Calu3 (cell line): ENCODE results near the gene ARID1B. TPM values are rescaled to one million over a fixed set of nuclear protein-coding genes. Genes with fewer than 3 reads are reported as not detected.

Experiments
- BruUV-seq: library from RNA; stranded (reverse); fragments of 400-500 nt; replicated peaks from 2 replicates; lab custom pipeline; 2021; lab: Mats Ljungman, UMichigan
- CTCF ChIA-PET: fragments of 300-600 bp; sonication (Branson Sonifier 250); formaldehyde crosslinking; loops from one replicate; lab custom pipeline; 2022; ENCODE audit warnings: antibody characterized with exemption; lab: Charles Lee
- DNase-seq: peaks from one replicate; pipeline ENCODE4 v3.0.0; 2022
- H3K27ac Mint-ChIP-seq: one replicate; pipeline ENCODE4 v1.8.0; 2022; ENCODE audit warnings: mixed read lengths; ENCODE audit not compliant: unreplicated experiment
- H3K27me3 Mint-ChIP-seq: one replicate; pipeline ENCODE4 v1.8.0; 2022; ENCODE audit warnings: mixed read lengths; ENCODE audit not compliant: unreplicated experiment
- H3K36me3 Mint-ChIP-seq: one replicate; pipeline ENCODE4 v1.8.0; 2022; ENCODE audit warnings: mild to moderate bottlenecking, moderate library complexity, mixed read lengths; ENCODE audit not compliant: insufficient read depth, unreplicated experiment
- H3K4me1 Mint-ChIP-seq: one replicate; pipeline ENCODE4 v1.8.0; 2022; ENCODE audit warnings: mild to moderate bottlenecking, low read depth, mixed read lengths; ENCODE audit not compliant: unreplicated experiment
- H3K4me3 Mint-ChIP-seq: one replicate; pipeline ENCODE4 v1.8.0; 2022; ENCODE audit warnings: mild to moderate bottlenecking, low read depth, moderate library complexity, mixed read lengths; ENCODE audit not compliant: unreplicated experiment
- H3K9me3 Mint-ChIP-seq: one replicate; pipeline ENCODE4 v1.8.0; 2022; ENCODE audit warnings: low read depth, mixed read lengths; ENCODE audit not compliant: unreplicated experiment
- CTCF ChIP-seq: fragments of 200-600 bp; IDR thresholded peaks from one replicate; pipeline ENCODE4 v1.8.0; 2022; ENCODE audit warnings: antibody characterized with exemption; ENCODE audit not compliant: unreplicated experiment
- intact Hi-C: fragments of 100-400 bp; cut with micrococcal nuclease; formaldehyde crosslinking; loops from one replicate; pipeline ENCODE4 v1.10.0; 2022; ENCODE audit not compliant: unreplicated experiment
- total RNA-seq: library from RNA; stranded (reverse); gene quantifications from 2 replicates; pipeline ENCODE4 v1.2.3, GENCODE V29; 2022

Gene ARID1B
- total RNA-seq, 1 experiment from 2014 or later, result 53.5 TPM

- H3K4me1 Mint-ChIP-seq, result no peaks in the 10 kb centered on the region
- no peaks in the 10 kb centered on the region for H3K9me3 Mint-ChIP-seq
- intact Hi-C loops, result no loop called here
- TF ChIP-seq CTCF, result no peak
- CTCF ChIA-PET, result no interaction called here
- H3K27ac Mint-ChIP-seq, result no peak overlapping the region
- no peak overlapping the region for H3K4me3 Mint-ChIP-seq
- BruUV-seq, result no TSS peak
- no peak for DNase-seq
- H3K27me3 Mint-ChIP-seq, result no peaks in the 10 kb centered on the region
- no peaks in the 10 kb centered on the region for H3K36me3 Mint-ChIP-seq
These were observed 195.0 kb downstream of the ARID1B start for GRCh38 chr6:156972145-156972544.

GRCh38 chr6:156974830-156975261 lies 197.7 kb downstream of the ARID1B start:
- Mint-ChIP-seq H3K4me1 (peaks cover 8% of the 10 kb centered on the region), H3K36me3 (no peaks in the 10 kb centered on the region), H3K27ac (no peak overlapping the region), H3K9me3 (no peaks in the 10 kb centered on the region), H3K27me3 (no peaks in the 10 kb centered on the region), H3K4me3 (no peak overlapping the region)
- TF ChIP-seq CTCF, result no peak
- CTCF ChIA-PET, result no interaction called here
- no peak for DNase-seq
- intact Hi-C loops, result no loop called here
- BruUV-seq, result no TSS peak

GRCh38 chr6:156975414-156975813 lies 198.2 kb downstream of the ARID1B start:
- H3K27ac Mint-ChIP-seq, result no peak overlapping the region
- H3K27me3 Mint-ChIP-seq, result no peaks in the 10 kb centered on the region
- no peaks in the 10 kb centered on the region for H3K36me3 Mint-ChIP-seq
- TF ChIP-seq CTCF, result no peak
- no peaks in the 10 kb centered on the region for H3K9me3 Mint-ChIP-seq
- BruUV-seq, result no TSS peak
- intact Hi-C loops, result no loop called here
- CTCF ChIA-PET, result no interaction called here
- H3K4me3 Mint-ChIP-seq, result no peak overlapping the region
- H3K4me1 Mint-ChIP-seq, result peaks cover 9% of the 10 kb centered on the region
- no peak for DNase-seq

- CTCF ChIA-PET, result interaction anchor here (0.7 kb wide), 1 partner anchor 9 kb away, joined by 6 read pairs; no protein-coding TSS in a partner anchor
- Mint-ChIP-seq H3K27ac (no peak overlapping the region), H3K36me3 (no peaks in the 10 kb centered on the region), H3K4me1 (peaks cover 18% of the 10 kb centered on the region), H3K9me3 (no peaks in the 10 kb centered on the region), H3K4me3 (no peak overlapping the region), H3K27me3 (no peaks in the 10 kb centered on the region)
- DNase-seq, result no peak
- no peak for TF ChIP-seq CTCF
- no TSS peak for BruUV-seq
- intact Hi-C loops, result no loop called here
These were observed 199.3 kb downstream of the ARID1B start for GRCh38 chr6:156976216-156977127.
